Astrocyte (in vitro differentiated cells and primary cell): ENCODE measurements around the gene ITGB1BP2.

Experiments
- EZH2 ChIP-seq: IDR thresholded peaks from 2 replicates; pipeline ENCODE4 v1.6.1; 2012; ENCODE audit warnings: mild to moderate bottlenecking, low read length, inconsistent platforms; ENCODE audit not compliant: insufficient read depth
- TF ChIP-seq, protein P1 (sequence below): IDR thresholded peaks from 2 replicates; pipeline ENCODE4 v1.5.1; 2011; ENCODE audit warnings: low read depth, mild to moderate bottlenecking, inconsistent platforms, low read length, moderate library complexity; ENCODE audit not compliant: insufficient read depth

DNA sequence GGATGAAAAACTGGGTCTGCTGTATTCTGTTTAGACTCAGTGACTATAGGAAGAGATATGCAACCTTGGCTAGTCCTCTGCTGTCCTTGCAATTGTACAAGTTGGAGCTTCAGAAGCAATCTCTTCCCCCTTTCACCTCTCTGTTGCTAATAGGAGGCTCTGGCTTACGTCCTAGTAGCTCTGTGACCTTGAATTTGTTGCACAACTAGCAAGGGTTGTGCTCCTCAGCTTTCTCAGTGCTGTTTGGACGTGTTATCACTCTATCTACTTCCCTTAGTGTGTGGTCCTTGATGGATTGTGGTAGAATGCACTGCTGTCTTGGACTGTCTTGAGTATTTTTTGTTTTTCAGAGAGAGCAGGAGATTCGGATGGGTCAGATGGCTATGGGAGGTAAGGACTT is 3.4 kb upstream of the ITGB1BP2 start:
- no peak for TF ChIP-seq EZH2
- TF ChIP-seq, protein P1, sequence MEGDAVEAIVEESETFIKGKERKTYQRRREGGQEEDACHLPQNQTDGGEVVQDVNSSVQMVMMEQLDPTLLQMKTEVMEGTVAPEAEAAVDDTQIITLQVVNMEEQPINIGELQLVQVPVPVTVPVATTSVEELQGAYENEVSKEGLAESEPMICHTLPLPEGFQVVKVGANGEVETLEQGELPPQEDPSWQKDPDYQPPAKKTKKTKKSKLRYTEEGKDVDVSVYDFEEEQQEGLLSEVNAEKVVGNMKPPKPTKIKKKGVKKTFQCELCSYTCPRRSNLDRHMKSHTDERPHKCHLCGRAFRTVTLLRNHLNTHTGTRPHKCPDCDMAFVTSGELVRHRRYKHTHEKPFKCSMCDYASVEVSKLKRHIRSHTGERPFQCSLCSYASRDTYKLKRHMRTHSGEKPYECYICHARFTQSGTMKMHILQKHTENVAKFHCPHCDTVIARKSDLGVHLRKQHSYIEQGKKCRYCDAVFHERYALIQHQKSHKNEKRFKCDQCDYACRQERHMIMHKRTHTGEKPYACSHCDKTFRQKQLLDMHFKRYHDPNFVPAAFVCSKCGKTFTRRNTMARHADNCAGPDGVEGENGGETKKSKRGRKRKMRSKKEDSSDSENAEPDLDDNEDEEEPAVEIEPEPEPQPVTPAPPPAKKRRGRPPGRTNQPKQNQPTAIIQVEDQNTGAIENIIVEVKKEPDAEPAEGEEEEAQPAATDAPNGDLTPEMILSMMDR: no peak
